GM19328 (cell line): ENCODE measurements around the gene RTL1.

ENCODE experiments used
- ATAC-seq: cut with Tn5 transposase; IDR thresholded peaks from one replicate; pipeline ENCODE4 v1.9.1; 2021; ENCODE audit warnings: mild to moderate bottlenecking, moderate library complexity; ENCODE audit not compliant: unreplicated experiment

Gene RTL1

GRCh38 chr14:100836941-100837804 is 66.3 kb downstream of the RTL1 start:
- ATAC-seq: no peak

DNA sequence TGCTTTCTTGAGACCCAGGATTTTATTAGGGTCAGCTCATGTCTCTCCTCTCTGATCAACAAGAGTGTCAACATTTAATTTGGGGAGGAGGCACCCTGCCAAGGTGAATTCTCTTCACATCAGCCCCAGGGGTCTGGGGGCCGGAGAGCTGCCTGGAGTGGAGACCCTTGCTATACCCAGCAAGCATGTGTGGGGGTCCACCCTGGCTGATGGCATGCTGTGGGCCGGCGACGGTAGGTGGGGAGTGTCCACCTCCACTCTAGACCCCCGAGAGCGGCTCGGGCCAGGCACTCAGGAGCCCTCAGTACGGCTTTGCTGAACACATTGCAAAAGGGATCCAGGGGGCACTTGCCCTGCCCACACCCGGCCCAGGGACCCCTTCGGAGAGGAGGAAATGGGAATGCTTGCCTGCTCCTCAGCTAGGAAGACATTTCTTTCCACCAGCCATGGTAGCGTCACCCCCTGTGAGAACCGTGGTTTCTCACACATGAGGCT is 67.2 kb downstream of the RTL1 start:
- ATAC-seq: no peak

GRCh38 chr14:100835548-100836310 is 67.8 kb downstream of the RTL1 start:
- ATAC-seq: no peak

GRCh38 chr14:100834794-100835547 is 68.6 kb downstream of the RTL1 start:
- no peak for ATAC-seq

DNA sequence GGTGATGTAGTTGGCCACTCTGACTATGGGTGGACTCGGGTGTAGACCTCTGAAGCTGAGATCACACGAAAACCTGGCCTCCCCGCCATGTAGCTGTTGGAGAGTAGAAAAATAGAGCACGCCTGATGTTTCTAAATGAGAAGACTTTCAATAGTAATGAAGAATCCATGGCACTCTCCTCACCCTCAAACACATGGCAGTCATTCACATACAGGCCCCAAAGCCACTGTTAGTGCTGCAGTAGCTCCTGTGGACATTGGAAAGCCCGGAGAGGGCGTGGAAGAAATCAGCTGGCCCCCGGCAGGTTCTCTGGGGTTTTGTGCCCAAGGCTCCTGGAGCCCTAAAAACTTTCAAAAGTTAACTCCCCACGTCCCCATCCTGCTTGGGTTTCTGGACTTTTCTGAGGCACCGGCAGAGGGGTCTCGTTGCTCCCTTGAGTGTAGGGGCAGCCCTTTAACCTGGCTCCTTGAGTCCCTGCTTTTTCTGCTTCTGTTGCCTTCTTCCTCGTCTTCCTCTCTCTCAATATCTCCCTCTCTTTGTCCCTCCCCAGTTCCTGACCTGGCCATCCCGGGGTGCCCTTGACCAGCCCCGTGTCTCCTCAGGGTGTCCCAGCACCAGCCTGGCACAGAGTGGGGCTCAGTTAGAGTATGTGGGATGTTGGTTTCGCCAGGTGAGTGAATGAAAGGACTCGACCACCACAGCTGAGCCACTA is 69.3 kb downstream of the RTL1 start:
- ATAC-seq: no peak

GRCh38 chr14:100832311-100832960 is 71.1 kb downstream of the RTL1 start:
- no peak for ATAC-seq

DNA sequence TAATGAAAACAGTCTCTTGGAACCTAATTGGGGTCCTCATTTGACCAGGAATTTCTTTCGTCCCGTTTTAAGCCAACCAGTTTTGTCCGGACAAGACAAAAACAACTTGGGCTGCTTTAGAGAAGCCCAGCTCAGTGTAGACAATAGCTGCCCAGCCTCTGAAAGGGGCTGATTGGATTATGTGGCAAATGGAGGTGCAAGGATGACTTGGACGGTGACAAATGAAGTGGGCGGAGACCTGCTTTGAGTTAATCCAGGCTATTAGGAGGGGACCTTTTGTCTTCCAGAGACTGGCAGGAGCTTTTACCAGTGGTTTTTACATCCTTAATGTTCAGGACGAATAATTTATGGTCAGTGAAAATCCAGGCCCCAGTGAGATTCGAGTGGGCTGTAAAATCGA is 72.8 kb downstream of the RTL1 start:
- no peak for ATAC-seq
